Smooth muscle cell (in vitro differentiated cells): Measurements from ENCODE around the gene EPB41L1. TPM values are rescaled to one million over a fixed set of nuclear protein-coding genes. Genes with fewer than 3 reads are reported as not detected.

Experiments
- DNase-seq: peaks from one replicate; lab custom pipeline; 2025; ENCODE audit not compliant: unreplicated experiment; lab: John Stamatoyannopoulos, UW
- H2AFZ ChIP-seq: fragments of 200-600 bp; sonication (generic); 2 replicates; pipeline ENCODE4 v1.6.0; 2016; ENCODE audit warnings: antibody characterized with exemption, low read depth, mild to moderate bottlenecking
- H3F3A ChIP-seq: fragments of 200-600 bp; sonication (generic); 2 replicates; pipeline ENCODE4 v1.6.0; 2017; ENCODE audit warnings: antibody characterized with exemption, low read depth
- H3K27ac ChIP-seq: fragments of 200-600 bp; sonication (generic); 2 replicates; pipeline ENCODE4 v1.5.1; 2016; ENCODE audit warnings: low read depth, mild to moderate bottlenecking
- H3K27me3 ChIP-seq: fragments of 200-600 bp; sonication (generic); 2 replicates; pipeline ENCODE4 v1.6.1; 2016; ENCODE audit warnings: low read depth, mild to moderate bottlenecking
- H3K36me3 ChIP-seq: fragments of 200-600 bp; sonication (generic); 2 replicates; pipeline ENCODE4 v1.5.1; 2016; ENCODE audit warnings: low read depth
- H3K4me1 ChIP-seq: fragments of 200-600 bp; sonication (generic); 2 replicates; pipeline ENCODE4 v1.5.1; 2016; ENCODE audit warnings: low read depth
- H3K4me2 ChIP-seq: fragments of 200-600 bp; sonication (generic); 2 replicates; pipeline ENCODE4 v1.6.0; 2016; ENCODE audit warnings: mild to moderate bottlenecking
- H3K4me3 ChIP-seq: fragments of 200-600 bp; sonication (generic); 2 replicates; pipeline ENCODE4 v1.5.1; 2016; ENCODE audit warnings: mild to moderate bottlenecking
- H3K79me2 ChIP-seq: fragments of 200-600 bp; sonication (generic); 2 replicates; pipeline ENCODE4 v1.6.0; 2016; ENCODE audit warnings: low read depth, mild to moderate bottlenecking
- H3K9ac ChIP-seq: fragments of 200-600 bp; sonication (generic); 2 replicates; pipeline ENCODE4 v1.6.0; 2016; ENCODE audit warnings: low read depth
- H3K9me3 ChIP-seq: fragments of 200-600 bp; sonication (generic); replicated peaks from 2 replicates; pipeline ENCODE4 v1.5.1; 2016; ENCODE audit warnings: low read depth
- H4K20me1 ChIP-seq: fragments of 200-600 bp; sonication (generic); 2 replicates; pipeline ENCODE4 v1.6.0; 2016; ENCODE audit warnings: low read depth
- WGBS: methylation state at CpG from one replicate; pipeline ENCODE4 v1.1.7; 2016; ENCODE audit warnings: low lambda C conversion rate; 5-methylcytosine and 5-hydroxymethylcytosine counted together
- polyA plus RNA-seq: library from polyadenylated mRNA; unstranded; fragments of >200 nt; fragmentation: Nextera tagmentation; extraction: Ambion mirVana; gene quantifications from 2 replicates; pipeline ENCODE4 v1.2.1, GENCODE V29; 2016
- total RNA-seq: library from RNA; depleted of rRNA; stranded (reverse); fragments of >200 nt; gene quantifications from 2 replicates; pipeline ENCODE4 v1.2.3, GENCODE V29; 2014
- TF ChIP-seq, protein P1 (sequence below): fragments of 200-600 bp; sonication (generic); IDR thresholded peaks from 2 replicates; pipeline ENCODE4 v1.5.1; 2017; ENCODE audit warnings: borderline replicate concordance, mild to moderate bottlenecking, antibody characterized with exemption; ENCODE audit not compliant: insufficient read depth, poor library complexity, severe bottlenecking

Gene EPB41L1
- total and polyA plus RNA-seq, 2 experiments from 2014 or later = 14.8 to 18.0 TPM

DNA sequence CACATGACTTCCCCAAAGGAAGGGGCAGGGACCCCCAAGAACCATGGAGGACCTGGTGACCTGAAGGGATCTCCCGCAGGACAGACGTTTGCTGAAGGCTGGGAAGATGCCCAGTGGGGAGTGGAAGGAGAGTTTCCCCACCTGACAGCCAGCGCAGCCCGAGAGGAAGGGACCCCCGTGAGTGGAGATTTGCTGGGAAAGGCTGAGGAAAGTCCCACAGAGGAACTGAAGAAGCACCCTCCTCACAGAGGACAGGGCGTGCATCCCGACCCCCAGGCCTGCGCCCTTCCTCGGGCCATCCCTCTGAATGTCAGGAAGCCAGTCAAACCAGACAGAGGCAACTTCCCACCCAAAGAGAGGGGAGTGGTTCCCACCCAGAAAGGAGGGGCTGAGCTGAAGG is 52.1 kb downstream of the EPB41L1 start:
- H4K20me1 ChIP-seq = no peaks in the 10 kb centered on the region
- H3K4me1 ChIP-seq = no peaks in the 10 kb centered on the region
- TF ChIP-seq, protein P1, sequence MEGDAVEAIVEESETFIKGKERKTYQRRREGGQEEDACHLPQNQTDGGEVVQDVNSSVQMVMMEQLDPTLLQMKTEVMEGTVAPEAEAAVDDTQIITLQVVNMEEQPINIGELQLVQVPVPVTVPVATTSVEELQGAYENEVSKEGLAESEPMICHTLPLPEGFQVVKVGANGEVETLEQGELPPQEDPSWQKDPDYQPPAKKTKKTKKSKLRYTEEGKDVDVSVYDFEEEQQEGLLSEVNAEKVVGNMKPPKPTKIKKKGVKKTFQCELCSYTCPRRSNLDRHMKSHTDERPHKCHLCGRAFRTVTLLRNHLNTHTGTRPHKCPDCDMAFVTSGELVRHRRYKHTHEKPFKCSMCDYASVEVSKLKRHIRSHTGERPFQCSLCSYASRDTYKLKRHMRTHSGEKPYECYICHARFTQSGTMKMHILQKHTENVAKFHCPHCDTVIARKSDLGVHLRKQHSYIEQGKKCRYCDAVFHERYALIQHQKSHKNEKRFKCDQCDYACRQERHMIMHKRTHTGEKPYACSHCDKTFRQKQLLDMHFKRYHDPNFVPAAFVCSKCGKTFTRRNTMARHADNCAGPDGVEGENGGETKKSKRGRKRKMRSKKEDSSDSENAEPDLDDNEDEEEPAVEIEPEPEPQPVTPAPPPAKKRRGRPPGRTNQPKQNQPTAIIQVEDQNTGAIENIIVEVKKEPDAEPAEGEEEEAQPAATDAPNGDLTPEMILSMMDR = no peak
- H3K27me3 ChIP-seq = no peaks in the 10 kb centered on the region
- H3K4me2 ChIP-seq = no peak overlapping the region
- H3F3A ChIP-seq = no peaks in the 10 kb centered on the region
- WGBS = 99% methylated on average over 9 of the region's 9 CpGs
- H2AFZ ChIP-seq = no peak overlapping the region
- H3K4me3 ChIP-seq = no peak overlapping the region
- H3K27ac ChIP-seq = no peak overlapping the region
- H3K9ac ChIP-seq = no peak overlapping the region
- no peaks in the 10 kb centered on the region for H3K9me3 ChIP-seq
- no peaks in the 10 kb centered on the region for H3K79me2 ChIP-seq
- no peaks in the 10 kb centered on the region for H3K36me3 ChIP-seq
- no peak for DNase-seq

DNA sequence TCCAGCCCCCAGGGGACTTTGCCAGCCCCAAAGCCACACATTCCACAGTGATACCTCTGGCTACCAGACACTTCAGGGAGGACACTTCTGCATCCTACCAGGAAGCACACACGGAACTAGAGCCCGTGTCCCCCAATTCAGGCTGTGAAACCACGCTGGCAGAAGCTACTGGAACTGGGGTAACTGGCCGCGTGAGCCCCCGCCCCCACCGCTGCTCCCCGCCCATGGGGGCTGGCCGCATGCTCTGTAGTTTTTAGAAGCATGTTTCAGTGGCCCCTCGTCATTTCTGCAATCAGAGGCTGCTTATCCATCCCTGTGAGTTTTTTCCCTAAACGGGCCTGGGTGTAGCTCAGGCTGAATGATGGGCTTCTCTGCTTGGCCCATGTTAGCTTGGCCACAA is 53.1 kb downstream of the EPB41L1 start:
- Histone ChIP-seq H3K4me2 (no peak overlapping the region), H3K27ac (no peak overlapping the region), H3K9me3 (no peaks in the 10 kb centered on the region), H4K20me1 (no peaks in the 10 kb centered on the region), H3K79me2 (no peaks in the 10 kb centered on the region), H3K36me3 (no peaks in the 10 kb centered on the region), H3F3A (no peaks in the 10 kb centered on the region), H3K4me3 (no peak overlapping the region), H3K9ac (no peak overlapping the region), H2AFZ (no peak overlapping the region), H3K27me3 (no peaks in the 10 kb centered on the region), H3K4me1 (no peaks in the 10 kb centered on the region)
- TF ChIP-seq, protein P1 = no peak
- 94% methylated on average over 11 of the region's 11 CpGs for WGBS
- no peak for DNase-seq

DNA sequence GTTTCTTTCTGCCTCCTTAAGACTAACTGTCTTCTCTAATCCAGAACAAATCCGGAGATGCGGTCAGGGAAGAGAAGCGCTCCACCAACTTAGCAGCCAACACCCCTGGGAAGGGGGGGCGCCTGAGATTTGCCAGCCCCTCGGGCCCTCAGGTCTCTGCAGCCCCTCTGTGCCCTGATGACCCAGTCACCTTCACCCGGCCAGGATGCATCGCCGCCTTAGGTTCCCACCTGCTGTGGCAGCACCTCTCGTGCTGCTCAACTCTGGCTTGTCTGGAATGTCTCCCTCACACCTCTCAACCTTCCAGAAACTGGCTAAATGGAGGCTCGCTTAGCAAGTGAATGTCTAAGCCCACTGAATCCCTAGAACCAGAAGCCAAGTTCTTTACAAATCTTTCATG is 53.7 kb downstream of the EPB41L1 start:
- no peak overlapping the region for H3K27ac ChIP-seq
- no peak overlapping the region for H3K4me3 ChIP-seq
- H3K4me2 ChIP-seq = no peak overlapping the region
- H3K36me3 ChIP-seq = no peaks in the 10 kb centered on the region
- H3K9me3 ChIP-seq = no peaks in the 10 kb centered on the region
- no peak overlapping the region for H3K9ac ChIP-seq
- TF ChIP-seq, protein P1 = no peak
- H3K4me1 ChIP-seq = no peaks in the 10 kb centered on the region
- H2AFZ ChIP-seq = no peak overlapping the region
- DNase-seq = no peak
- H4K20me1 ChIP-seq = no peaks in the 10 kb centered on the region
- WGBS = 92% methylated on average over 10 of the region's 10 CpGs
- no peaks in the 10 kb centered on the region for H3F3A ChIP-seq
- no peaks in the 10 kb centered on the region for H3K27me3 ChIP-seq
- H3K79me2 ChIP-seq = no peaks in the 10 kb centered on the region

DNA sequence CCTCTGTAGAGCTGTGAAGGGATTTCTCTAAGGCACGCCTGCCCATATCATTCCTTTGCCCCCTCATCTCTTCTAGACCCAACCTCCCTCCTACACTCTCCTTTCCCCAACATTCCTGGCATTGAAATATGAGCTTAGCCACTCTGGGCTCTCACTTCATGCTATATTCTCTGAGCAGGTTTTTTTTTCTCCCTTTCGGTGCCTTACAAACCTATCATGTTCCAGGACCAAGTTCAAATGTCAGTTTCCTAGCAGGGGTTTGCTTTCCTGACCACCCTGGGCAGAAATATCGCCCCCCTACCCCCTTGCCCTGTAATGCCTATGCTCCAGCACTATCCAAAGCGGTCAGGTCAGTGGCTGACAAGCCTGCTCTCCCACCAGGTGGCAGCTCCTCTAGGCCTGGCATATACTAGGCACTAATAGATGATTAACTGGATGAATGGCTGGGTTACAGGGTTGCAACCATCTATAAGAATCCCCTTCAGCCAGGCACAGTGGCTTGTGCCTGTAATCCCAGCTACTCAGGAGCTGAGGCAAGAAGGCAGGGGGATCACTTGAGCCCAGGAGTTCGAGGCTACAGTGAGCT is 56.0 kb downstream of the EPB41L1 start:
- Histone ChIP-seq H3K4me3 (no peak overlapping the region), H3K4me1 (no peaks in the 10 kb centered on the region), H3K27me3 (no peaks in the 10 kb centered on the region), H4K20me1 (no peaks in the 10 kb centered on the region), H2AFZ (no peak overlapping the region), H3K9me3 (no peaks in the 10 kb centered on the region), H3K9ac (no peak overlapping the region), H3K4me2 (no peak overlapping the region), H3K79me2 (no peaks in the 10 kb centered on the region), H3K27ac (no peak overlapping the region), H3K36me3 (no peaks in the 10 kb centered on the region), H3F3A (no peaks in the 10 kb centered on the region)
- WGBS = 82% methylated on average over 5 of the region's 5 CpGs
- DNase-seq = no peak
- TF ChIP-seq, protein P1 = no peak
